COLO829 (cell line): Measurements from ENCODE around the gene IL3RA.
"Not testable (repeated sequence)": the region's sequence is repeated elsewhere in the genome, so short reads cannot be mapped to it uniquely, and the experiment has no call there.

Source experiments
- DNase-seq: peaks from one replicate; pipeline ENCODE4 v3.0.0; 2012; ENCODE audit warnings: low spot score

The IL3RA gene

GRCh38 chrX:1330605-1331004 lies 6.0 kb upstream of the IL3RA start:
- DNase-seq = no peak

DNA sequence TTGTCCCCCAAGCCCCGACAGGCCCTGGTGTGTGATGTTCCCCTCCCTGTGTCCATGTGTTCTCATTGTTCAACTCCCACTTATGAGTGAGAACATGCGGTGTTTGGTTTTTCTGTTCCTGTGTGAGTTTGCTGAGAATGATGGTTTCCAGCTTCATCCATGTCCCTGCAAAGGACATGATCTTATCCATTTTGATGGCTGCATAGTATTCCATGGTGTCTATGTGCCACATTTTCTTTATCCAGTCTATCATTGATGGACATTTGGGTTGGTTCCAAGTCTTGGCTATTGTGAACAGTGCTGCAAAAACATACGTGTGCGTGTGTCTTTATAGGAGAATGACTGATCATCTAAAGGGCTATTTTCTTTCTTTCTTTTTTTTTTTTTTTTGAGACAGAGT lies 4.2 kb upstream of the IL3RA start:
- DNase-seq = not testable (repeated sequence)

- DNase-seq = no peak
Observed at GRCh38 chrX:1334854-1335253, 1.7 kb upstream of the IL3RA start.

GRCh38 chrX:1336948-1337779 lies 579 bp downstream of the IL3RA start:
- no peak for DNase-seq

- DNase-seq = no peak
Observed at GRCh38 chrX:1341545-1342184, 5.1 kb downstream of the IL3RA start.

DNA sequence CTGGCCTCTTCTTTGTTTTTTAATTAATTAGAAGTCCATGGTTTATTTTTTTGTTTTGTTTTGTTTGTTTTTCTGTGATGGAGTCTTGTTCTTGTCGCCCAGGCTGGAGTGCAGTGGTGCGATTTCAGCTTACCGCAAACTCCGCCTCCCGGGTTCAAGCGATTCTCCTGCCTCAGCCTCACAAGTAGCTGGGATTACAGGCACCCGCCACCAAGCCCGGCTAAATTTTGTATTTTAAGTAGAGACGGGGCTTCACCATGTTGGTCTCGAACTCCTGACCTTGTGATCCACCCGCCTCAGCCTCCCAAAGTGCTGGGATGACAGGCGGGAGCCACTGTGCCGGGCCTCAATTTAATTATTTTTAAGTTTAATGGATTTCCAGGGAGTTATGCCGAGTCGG lies 13.0 kb downstream of the IL3RA start:
- DNase-seq = not testable (repeated sequence)

DNA sequence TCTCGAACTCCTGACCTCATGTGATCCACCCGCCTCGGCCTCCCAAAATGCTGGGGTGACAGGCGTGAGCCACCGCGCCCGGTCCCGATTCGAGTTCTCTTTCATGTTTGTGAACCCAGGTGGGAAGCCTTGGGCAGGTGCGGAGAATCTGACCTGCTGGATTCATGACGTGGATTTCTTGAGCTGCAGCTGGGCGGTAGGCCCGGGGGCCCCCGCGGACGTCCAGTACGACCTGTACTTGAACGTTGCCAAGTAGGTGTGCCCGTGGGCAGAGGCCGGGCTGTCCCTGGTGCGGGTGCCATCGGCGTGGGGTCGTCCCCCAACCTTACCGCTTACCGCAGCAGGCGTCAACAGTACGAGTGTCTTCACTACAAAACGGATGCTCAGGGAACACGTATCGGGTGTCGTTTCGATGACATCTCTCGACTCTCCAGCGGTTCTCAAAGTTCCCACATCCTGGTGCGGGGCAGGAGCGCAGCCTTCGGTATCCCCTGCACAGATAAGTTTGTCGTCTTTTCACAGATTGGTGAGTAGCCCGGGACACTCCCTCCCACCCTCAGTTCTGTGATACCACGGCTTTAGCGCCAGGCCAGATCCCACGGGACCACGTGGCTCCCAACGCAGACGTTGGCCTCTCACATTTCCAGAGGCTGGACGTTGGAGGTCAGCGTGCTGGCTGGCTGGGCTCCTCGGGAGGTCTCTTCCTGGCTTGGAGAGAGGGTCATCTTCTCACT lies 15.6 kb downstream of the IL3RA start:
- DNase-seq = no peak

- no peak for DNase-seq
Observed at GRCh38 chrX:1354036-1355019, 17.7 kb downstream of the IL3RA start.

- no peak for DNase-seq
Observed at GRCh38 chrX:1355131-1356046, 18.8 kb downstream of the IL3RA start.

GRCh38 chrX:1357993-1358392 lies 21.4 kb downstream of the IL3RA start:
- DNase-seq = no peak

GRCh38 chrX:1358793-1359476 lies 22.4 kb downstream of the IL3RA start:
- DNase-seq = no peak

- no peak for DNase-seq
Observed at GRCh38 chrX:1359477-1359873, 22.9 kb downstream of the IL3RA start.

GRCh38 chrX:1360171-1360570 lies 23.6 kb downstream of the IL3RA start:
- no peak for DNase-seq

DNA sequence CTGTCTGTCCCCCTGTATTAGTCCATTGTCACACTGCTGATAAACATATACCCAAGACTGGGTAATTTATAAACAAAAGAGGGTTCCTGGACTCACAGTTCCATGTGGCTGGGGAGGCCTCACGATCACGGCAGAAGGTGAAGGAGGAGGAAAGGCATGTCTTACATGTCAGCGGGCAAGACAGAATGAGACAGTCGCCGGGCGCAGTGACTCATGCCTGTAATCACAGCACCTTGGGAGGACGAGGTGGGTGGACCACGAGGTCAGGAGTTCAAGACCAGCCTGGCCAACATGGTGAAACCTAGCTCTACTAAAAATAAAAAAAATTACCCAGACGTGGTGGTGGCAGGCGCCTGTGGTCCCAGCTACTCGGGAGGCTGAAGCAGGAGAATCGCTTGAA lies 24.7 kb downstream of the IL3RA start:
- DNase-seq = no peak

DNA sequence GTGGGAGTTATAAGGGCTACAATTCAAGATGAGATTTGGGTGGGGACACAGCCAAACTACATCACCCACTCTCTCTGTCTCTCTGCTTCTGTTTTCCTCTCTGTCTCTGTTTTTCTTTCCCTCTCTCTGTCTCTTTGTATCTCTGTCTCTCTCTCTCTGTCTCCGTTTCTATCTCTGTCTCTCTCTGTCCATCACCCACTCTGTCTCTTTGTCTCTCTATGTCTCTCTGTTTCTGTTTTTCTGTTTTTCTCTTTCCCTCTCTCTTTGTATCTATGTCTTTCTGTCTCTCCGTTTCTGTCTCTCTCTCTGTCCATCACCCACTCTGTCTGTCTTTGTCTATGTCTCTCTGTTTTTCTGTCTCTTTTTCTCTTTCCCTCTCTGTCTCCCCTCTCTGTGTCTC lies 25.3 kb downstream of the IL3RA start:
- no peak for DNase-seq

GRCh38 chrX:1366363-1366762 lies 29.8 kb downstream of the IL3RA start:
- DNase-seq = not testable (repeated sequence)

DNA sequence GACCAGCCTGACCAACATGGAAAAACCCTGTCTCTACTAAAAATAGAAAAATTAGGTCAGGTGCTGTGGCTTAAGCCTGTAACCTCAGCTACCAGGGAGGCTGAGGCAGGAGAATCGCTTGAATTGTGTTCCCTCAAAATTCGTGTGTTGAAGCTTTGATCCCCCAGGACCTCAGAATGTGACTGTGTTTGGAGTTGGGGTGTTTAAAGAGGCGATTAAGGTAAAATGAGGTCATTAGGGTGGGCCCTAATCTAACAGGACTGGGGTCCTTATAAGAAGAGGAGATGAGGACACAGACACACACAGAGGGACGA lies 31.8 kb downstream of the IL3RA start:
- DNase-seq = no peak

GRCh38 chrX:1378306-1378759 lies 41.7 kb downstream of the IL3RA start:
- DNase-seq = no peak

DNA sequence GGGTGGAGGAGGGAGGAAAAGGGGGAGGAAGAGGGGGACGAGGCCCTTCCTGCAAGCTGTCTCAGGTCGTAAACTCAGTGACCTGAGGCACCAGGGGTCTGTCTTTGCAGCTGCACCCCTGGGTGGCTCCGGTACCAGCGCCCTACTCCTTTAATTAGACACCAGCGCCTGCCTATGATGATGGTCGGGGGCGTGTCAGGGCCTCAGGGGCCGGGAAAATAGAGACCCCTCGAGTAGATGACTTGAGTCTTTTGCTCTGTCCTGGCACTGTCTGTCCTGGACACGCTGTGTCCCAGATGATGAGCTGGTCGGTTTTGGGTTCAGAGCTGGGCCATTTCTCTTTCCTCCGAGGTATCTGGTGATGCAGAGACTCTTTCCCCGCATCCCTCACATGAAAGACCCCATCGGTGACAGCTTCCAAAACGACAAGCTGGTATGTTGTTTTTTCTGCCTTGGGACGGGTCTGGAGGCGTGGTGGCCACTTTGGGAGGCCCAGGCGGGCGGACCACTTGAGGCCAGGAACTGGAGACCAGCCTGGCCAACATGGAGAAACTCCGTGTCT lies 44.2 kb downstream of the IL3RA start:
- DNase-seq = no peak
